B cell (primary cell): Measurements from ENCODE around the gene HNRNPF.

Source experiments
- CTCF ChIP-seq: fragments of 200-600 bp; IDR thresholded peaks from one replicate; pipeline ENCODE4 v1.8.0; 2022; ENCODE audit warnings: antibody characterized with exemption, mild to moderate bottlenecking
- EZH2 ChIP-seq: IDR thresholded peaks from 2 replicates; pipeline ENCODE4 v1.6.1; 2012; ENCODE audit warnings: borderline replicate concordance, low read depth, mild to moderate bottlenecking, moderate library complexity, low read length; ENCODE audit not compliant: insufficient read depth, poor library complexity, severe bottlenecking

GRCh38 chr10:43354330-43354635 lies 54.7 kb downstream of the HNRNPF start:
- no peak for TF ChIP-seq CTCF
- no peak for TF ChIP-seq EZH2
